Activated T-cell treated with anti-CD3 and anti-CD28 coated beads, Interleukin-2, amount 50 U/mL, for 72 hours (primary cell): ENCODE measurements around the gene SRSF4. TPM values are rescaled to one million over a fixed set of nuclear protein-coding genes. Genes with fewer than 3 reads are reported as not detected.
"Not testable (repeated sequence)": the region's sequence is repeated elsewhere in the genome, so short reads cannot be mapped to it uniquely, and the experiment has no call there.

ENCODE experiments used
- ATAC-seq, 2 donors: fragments of 150-1000 bp; cut with Tn5 transposase; replicated peaks in 1 of 2; 2 replicates each; pipeline ENCODE4 v1.10.0; 2021; ENCODE audit warnings: moderate library complexity in 2 of 2, mild to moderate bottlenecking in 1 of 2
- DNase-seq, 2 donors: peaks; one replicate each; pipeline ENCODE4 v3.0.0; 2021 to 2022; ENCODE audit warnings: mixed read lengths in 1 of 2
- H3K27ac Mint-ChIP-seq: one replicate; pipeline ENCODE4 v1.8.0; 2022; ENCODE audit warnings: mild to moderate bottlenecking, moderate library complexity, mixed read lengths
- H3K27me3 Mint-ChIP-seq: one replicate; pipeline ENCODE4 v1.8.0; 2022; ENCODE audit warnings: low read depth, mixed read lengths
- H3K36me3 Mint-ChIP-seq, 2 donors: one replicate each; pipeline ENCODE4 v1.8.0; 2022; ENCODE audit warnings: mixed read lengths in 2 of 2, mild to moderate bottlenecking in 1 of 2; ENCODE audit not compliant: insufficient read depth in 2 of 2
- H3K4me1 Mint-ChIP-seq: one replicate; pipeline ENCODE4 v1.8.0; 2022; ENCODE audit warnings: low read depth, mixed read lengths
- H3K4me3 Mint-ChIP-seq, 2 donors: one replicate each; pipeline ENCODE4 v1.8.0; 2022; ENCODE audit warnings: mild to moderate bottlenecking in 2 of 2, mixed read lengths in 2 of 2, moderate library complexity in 2 of 2
- H3K9me3 Mint-ChIP-seq, 2 donors: one replicate each; pipeline ENCODE4 v1.8.0; 2022; ENCODE audit warnings: mixed read lengths in 2 of 2
- total RNA-seq, 2 donors: library from RNA; stranded (reverse); gene quantifications; one replicate each; pipeline ENCODE4 v1.2.3, GENCODE V29; 2022

SRSF4 gene
- total RNA-seq, 2 donors from 2014 or later, result 123 to 141 TPM

DNA sequence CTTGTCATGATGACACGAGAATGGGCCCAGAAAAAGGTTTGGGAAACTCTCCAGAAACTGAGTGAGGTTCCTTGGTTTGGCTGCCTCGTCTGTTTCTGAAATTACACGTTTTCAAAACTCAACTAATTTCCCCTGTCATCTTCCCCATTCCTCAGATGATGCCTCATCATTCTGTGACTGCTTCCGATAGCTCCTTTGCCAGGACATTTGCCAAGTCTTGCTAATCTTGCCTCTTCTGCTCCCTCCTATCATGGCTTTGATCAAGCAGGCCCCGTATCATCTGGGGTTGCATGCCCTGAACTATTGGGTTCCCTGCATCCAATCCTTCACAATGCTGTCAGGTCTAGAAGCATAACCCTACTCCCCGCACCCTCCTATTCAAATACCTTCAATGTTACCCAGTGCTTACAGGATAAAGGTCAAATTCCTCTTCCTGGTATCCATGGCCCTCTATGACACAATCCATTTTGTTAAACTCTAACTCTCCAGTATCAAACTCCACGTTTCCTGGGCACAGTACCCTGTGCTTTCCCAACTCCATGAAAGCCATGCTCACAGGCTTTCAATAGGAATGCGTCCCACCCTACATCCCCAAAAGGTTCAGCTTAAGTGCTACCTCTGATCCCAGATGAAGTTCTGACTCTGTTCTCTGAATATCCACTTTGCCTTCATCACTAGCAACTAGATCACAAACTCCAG is 35.8 kb downstream of the SRSF4 start:
- Mint-ChIP-seq H3K27ac (no peak overlapping the region), H3K4me1 (no peaks in the 10 kb centered on the region)
- ATAC-seq, result no peak

DNA sequence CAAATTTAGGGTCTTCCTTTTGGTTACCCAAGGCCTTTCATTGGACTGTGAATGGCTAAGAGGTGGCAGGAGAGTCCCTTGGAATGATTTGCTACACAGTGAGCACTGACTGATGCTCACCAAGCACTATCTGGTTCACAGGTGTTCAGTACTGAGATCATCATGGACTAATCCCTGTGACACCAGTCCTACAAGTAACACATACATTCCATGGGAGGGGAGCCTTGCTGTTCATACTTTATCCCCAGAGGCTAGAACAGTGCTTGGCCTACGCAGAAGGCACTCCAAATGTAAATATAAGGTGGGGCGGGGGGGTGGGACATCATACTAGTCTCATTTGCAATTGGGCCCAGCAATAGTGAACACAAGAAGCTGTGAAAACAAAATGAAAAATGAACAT is 37.5 kb downstream of the SRSF4 start:
- H3K27ac Mint-ChIP-seq, result no peak overlapping the region
- no peak overlapping the region for H3K4me3 Mint-ChIP-seq
- ATAC-seq (no peak), DNase-seq (no peak)
- no peaks in the 10 kb centered on the region for H3K4me1 Mint-ChIP-seq
- H3K27me3 Mint-ChIP-seq, result no peaks in the 10 kb centered on the region
- no peaks in the 10 kb centered on the region for H3K9me3 Mint-ChIP-seq
- H3K36me3 Mint-ChIP-seq, result peaks cover 15 to 36% of the 10 kb centered on the region in 2 donors

More for the DNA sequence above, 35.8 kb downstream of the SRSF4 start:
- H3K4me3 Mint-ChIP-seq, result no peak overlapping the region
- no peaks in the 10 kb centered on the region for H3K9me3 Mint-ChIP-seq
- no peak for DNase-seq
- H3K36me3 Mint-ChIP-seq, result peaks cover 19 to 51% of the 10 kb centered on the region in 2 donors
- H3K27me3 Mint-ChIP-seq, result no peaks in the 10 kb centered on the region

GRCh38 chr1:29142714-29143113 is 39.0 kb downstream of the SRSF4 start:
- H3K4me1 Mint-ChIP-seq, result no peaks in the 10 kb centered on the region
- no peaks in the 10 kb centered on the region for H3K27me3 Mint-ChIP-seq
- H3K36me3 Mint-ChIP-seq, result peaks cover 4 to 24% of the 10 kb centered on the region in 2 donors
- no peak overlapping the region for H3K4me3 Mint-ChIP-seq
- H3K27ac Mint-ChIP-seq, result no peak overlapping the region
- H3K9me3 Mint-ChIP-seq, result no peaks in the 10 kb centered on the region
- DNase-seq, result no peak
- no peak for ATAC-seq

DNA sequence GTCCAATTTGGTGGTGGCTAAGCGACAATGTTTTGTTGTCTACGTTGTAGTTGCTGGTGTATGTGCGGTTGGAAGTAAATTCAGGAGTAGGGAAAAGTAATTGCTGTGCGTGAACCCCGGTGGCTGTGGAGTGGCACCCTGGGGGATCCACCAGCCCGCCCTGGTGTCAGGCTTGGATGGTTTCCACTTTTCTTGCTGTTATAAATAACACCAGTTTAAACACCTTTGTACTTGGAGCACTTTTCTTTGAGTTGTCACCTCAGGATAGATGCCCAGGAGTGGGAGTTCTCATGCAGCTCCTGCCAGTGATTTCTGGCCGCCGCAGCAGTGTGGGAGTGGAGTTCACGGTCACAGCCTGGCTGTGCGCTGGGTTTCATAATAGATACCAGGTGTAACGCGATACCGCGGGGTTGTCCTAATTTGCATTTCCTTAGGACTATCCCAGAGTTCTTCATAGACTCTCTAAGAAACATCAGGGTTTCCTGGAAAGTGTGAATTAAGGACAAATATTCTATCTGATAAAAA is 45.2 kb downstream of the SRSF4 start:
- Mint-ChIP-seq H3K27me3 (peaks cover 5% of the 10 kb centered on the region), H3K4me3 (no peak overlapping the region), H3K9me3 (no peaks in the 10 kb centered on the region), H3K27ac (no peak overlapping the region), H3K4me1 (no peaks in the 10 kb centered on the region), H3K36me3 (no peaks in the 10 kb centered on the region)
- ATAC-seq (no peak), DNase-seq (no peak)

GRCh38 chr1:29134695-29135028 is 47.0 kb downstream of the SRSF4 start:
- H3K36me3 Mint-ChIP-seq, result no peaks in the 10 kb centered on the region
- peaks cover 5% of the 10 kb centered on the region for H3K27me3 Mint-ChIP-seq
- H3K4me3 Mint-ChIP-seq, result peak overlapping the region in 1 of 2 donors; percentile 17
- ATAC-seq, result peak in 1 of 2 donors; percentile 5
- no peaks in the 10 kb centered on the region for H3K9me3 Mint-ChIP-seq
- DNase-seq, result no peak
- no peaks in the 10 kb centered on the region for H3K4me1 Mint-ChIP-seq
- no peak overlapping the region for H3K27ac Mint-ChIP-seq

GRCh38 chr1:29133861-29134694 is 47.6 kb downstream of the SRSF4 start:
- no peak overlapping the region for H3K27ac Mint-ChIP-seq
- H3K4me3 Mint-ChIP-seq, result peak overlapping the region in 1 of 2 donors; percentile 17
- no peaks in the 10 kb centered on the region for H3K4me1 Mint-ChIP-seq
- no peaks in the 10 kb centered on the region for H3K9me3 Mint-ChIP-seq
- H3K27me3 Mint-ChIP-seq, result peaks cover 5% of the 10 kb centered on the region
- no peaks in the 10 kb centered on the region for H3K36me3 Mint-ChIP-seq
- no peak for DNase-seq
- peak; percentile 23 to 30 for ATAC-seq

DNA sequence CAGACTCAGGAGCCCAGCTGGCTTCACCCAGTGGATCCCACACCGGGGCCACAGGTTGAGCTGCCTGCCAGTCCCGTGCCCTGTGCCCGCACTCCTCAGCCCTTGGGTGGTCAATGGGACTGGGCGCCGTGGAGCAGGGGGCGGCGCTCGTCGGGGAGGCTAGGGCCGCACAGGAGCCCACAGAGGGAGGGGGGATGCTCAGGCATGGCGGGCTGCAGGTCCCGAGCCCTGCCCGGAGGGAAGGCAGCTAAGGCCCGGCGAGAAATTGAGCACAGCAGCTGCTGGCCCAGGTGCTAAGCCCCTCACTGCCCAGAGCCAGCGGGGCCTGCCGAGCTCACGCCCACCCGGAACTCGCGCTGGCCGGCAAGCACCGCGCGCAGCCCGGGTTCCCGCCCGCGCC is 50.6 kb downstream of the SRSF4 start:
- not testable (repeated sequence) for H3K27ac Mint-ChIP-seq, H3K9me3 Mint-ChIP-seq, ATAC-seq, H3K27me3 Mint-ChIP-seq, DNase-seq, H3K4me1 Mint-ChIP-seq, H3K4me3 Mint-ChIP-seq, H3K36me3 Mint-ChIP-seq

DNA sequence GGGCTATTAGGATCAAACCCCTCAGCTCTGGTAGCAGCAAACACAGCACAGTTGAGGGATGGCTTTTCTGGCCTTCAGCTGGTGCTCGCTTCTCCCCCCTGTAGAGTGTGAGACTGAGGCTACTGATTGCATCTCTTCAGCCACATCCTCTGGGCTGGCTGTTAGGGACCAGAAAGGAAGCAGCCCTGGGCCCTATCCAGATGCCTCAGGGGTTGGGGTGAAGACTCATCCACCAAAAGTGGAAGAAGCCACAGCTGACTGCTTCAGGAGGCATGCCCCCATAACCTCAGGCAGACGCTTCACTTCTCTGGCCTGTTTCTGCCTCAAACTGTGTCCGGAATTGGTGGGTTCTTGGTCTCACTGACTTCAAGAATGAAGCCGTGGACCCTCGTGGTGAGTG is 51.8 kb downstream of the SRSF4 start:
- peaks cover 12% of the 10 kb centered on the region for H3K27me3 Mint-ChIP-seq
- H3K4me3 Mint-ChIP-seq, result no peak overlapping the region

DNA sequence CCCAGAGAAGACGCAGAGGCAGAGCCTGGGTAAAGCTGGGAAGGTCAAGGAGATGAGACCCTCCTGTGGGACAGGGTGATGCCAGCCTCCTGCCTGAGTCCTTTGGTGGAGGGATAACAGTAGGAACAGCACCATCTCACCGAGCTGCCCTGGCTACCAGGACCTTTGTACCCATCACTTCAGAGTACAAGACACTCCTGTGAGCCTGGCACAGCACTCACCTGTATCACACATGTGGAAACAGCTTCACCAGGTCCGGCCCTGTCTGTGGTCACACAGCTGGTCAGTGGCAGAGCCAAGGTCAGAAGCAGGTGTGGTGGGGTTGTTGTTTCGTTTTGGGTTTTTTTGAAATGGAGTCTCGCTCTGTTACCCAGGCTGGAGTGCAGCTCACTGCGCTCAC is 53.0 kb downstream of the SRSF4 start:
- no peak overlapping the region for H3K27ac Mint-ChIP-seq
- H3K27me3 Mint-ChIP-seq, result peaks cover 12% of the 10 kb centered on the region
- no peaks in the 10 kb centered on the region for H3K9me3 Mint-ChIP-seq
- H3K36me3 Mint-ChIP-seq, result no peaks in the 10 kb centered on the region
- no peaks in the 10 kb centered on the region for H3K4me1 Mint-ChIP-seq
- DNase-seq, result no peak
- no peak for ATAC-seq
- no peak overlapping the region for H3K4me3 Mint-ChIP-seq

More for the DNA sequence above, 51.8 kb downstream of the SRSF4 start:
- DNase-seq (no peak), ATAC-seq (no peak)
- Mint-ChIP-seq H3K4me1 (no peaks in the 10 kb centered on the region), H3K9me3 (no peaks in the 10 kb centered on the region), H3K27ac (no peak overlapping the region), H3K36me3 (no peaks in the 10 kb centered on the region)

DNA sequence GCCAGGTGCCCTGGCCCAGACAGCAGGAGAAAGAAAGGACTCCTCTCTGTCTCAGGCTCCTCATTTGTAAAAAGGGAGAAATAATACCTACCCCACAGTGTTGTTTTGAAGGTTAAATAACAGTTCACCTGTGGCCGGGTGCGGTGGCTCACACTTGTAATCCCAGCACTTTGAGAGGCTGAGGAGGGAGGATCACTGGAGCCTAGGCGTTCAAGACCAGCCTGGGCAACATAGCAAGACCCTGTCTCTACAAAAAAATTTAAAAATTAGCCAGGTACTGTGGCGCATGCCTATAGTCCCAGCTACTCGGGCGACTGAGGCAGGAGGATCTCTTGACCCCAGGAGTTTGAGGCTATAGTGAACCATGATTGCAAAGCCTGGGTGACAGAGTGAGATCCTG is 55.5 kb downstream of the SRSF4 start:
- peaks cover 12% of the 10 kb centered on the region for H3K27me3 Mint-ChIP-seq
- no peaks in the 10 kb centered on the region for H3K4me1 Mint-ChIP-seq
- DNase-seq (no peak), ATAC-seq (no peak)
- no peaks in the 10 kb centered on the region for H3K9me3 Mint-ChIP-seq
- H3K4me3 Mint-ChIP-seq, result peak overlapping the region; percentile 69 to 76
- H3K36me3 Mint-ChIP-seq, result no peaks in the 10 kb centered on the region
- H3K27ac Mint-ChIP-seq, result peak overlapping the region; percentile 30

GRCh38 chr1:29125788-29126187 is 55.9 kb downstream of the SRSF4 start:
- peaks cover 12% of the 10 kb centered on the region for H3K27me3 Mint-ChIP-seq
- no peaks in the 10 kb centered on the region for H3K9me3 Mint-ChIP-seq
- DNase-seq (no peak), ATAC-seq (no peak)
- peak overlapping the region; percentile 30 for H3K27ac Mint-ChIP-seq
- H3K4me3 Mint-ChIP-seq, result peak overlapping the region; percentile 69 to 76
- no peaks in the 10 kb centered on the region for H3K4me1 Mint-ChIP-seq
- H3K36me3 Mint-ChIP-seq, result no peaks in the 10 kb centered on the region

GRCh38 chr1:29125237-29125641 is 56.5 kb downstream of the SRSF4 start:
- no peaks in the 10 kb centered on the region for H3K36me3 Mint-ChIP-seq
- ATAC-seq (no peak), DNase-seq (no peak)
- H3K27me3 Mint-ChIP-seq, result peaks cover 12% of the 10 kb centered on the region
- H3K4me1 Mint-ChIP-seq, result no peaks in the 10 kb centered on the region
- H3K4me3 Mint-ChIP-seq, result peak overlapping the region; percentile 69 to 76
- no peaks in the 10 kb centered on the region for H3K9me3 Mint-ChIP-seq
- H3K27ac Mint-ChIP-seq, result no peak overlapping the region

DNA sequence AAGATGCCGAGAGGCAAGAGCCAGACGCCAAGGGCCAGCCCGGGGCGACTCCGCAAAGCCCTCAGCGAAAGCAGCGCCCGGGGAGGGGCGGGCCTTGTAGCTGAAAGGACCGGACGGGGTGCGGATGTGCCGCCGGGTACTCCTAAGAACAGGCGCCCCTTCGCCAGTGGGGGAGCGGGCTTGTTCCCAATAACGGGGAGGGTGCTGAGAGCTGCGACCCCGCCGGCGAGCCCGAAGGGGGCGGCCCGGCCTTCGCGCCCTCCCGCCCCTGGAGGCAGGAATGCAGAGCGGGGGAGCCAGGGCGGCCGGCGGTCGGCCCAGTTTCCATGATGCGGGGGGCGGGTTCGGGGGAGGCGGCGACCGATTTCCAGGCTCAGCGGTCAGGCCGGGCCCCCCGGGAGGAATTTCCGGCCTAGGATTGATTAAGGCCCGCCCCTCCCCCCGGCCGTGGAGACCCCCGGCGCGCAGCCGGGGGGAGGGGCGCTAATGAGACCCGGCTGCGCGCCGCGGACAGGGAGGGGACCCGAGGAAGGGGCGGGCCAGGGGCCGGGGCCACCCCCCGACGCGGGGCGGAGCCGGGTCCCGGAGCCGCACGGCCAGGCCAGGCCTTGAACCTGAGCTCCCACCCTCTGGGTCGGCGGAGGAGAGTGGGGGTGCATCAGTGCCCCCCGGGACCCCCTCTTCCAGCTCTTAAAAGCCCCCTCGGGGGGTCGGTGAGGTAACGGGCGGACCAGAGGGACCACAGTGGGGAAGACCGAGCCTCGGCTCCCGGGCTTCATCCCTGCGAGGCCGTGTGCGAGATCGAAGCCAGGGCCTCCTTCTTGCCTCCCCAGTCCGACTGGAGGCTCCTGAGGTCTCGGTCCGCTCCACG is 57.1 kb downstream of the SRSF4 start:
- Mint-ChIP-seq H3K36me3 (no peaks in the 10 kb centered on the region), H3K4me3 (peak overlapping the region; percentile 85 to 93), H3K27ac (peak overlapping the region; percentile 68)

More for the DNA sequence above, 57.1 kb downstream of the SRSF4 start:
- H3K9me3 Mint-ChIP-seq, result no peaks in the 10 kb centered on the region
- DNase-seq (peak; percentile 78 to 82), ATAC-seq (peak; percentile 63 to 66)
- H3K4me1 Mint-ChIP-seq, result no peaks in the 10 kb centered on the region
- H3K27me3 Mint-ChIP-seq, result peaks cover 12% of the 10 kb centered on the region
